ENCODE measurements around the gene CCR7. TPM values are rescaled to one million over a fixed set of nuclear protein-coding genes. Genes with fewer than 3 reads are reported as not detected.

CCR7 gene
- total and polyA plus RNA-seq, 2 of the 13 experiments (the other 11 are each of a cell fraction or from before 2014, with no cell fraction given): 0.04 to 0.53 TPM

DNA sequence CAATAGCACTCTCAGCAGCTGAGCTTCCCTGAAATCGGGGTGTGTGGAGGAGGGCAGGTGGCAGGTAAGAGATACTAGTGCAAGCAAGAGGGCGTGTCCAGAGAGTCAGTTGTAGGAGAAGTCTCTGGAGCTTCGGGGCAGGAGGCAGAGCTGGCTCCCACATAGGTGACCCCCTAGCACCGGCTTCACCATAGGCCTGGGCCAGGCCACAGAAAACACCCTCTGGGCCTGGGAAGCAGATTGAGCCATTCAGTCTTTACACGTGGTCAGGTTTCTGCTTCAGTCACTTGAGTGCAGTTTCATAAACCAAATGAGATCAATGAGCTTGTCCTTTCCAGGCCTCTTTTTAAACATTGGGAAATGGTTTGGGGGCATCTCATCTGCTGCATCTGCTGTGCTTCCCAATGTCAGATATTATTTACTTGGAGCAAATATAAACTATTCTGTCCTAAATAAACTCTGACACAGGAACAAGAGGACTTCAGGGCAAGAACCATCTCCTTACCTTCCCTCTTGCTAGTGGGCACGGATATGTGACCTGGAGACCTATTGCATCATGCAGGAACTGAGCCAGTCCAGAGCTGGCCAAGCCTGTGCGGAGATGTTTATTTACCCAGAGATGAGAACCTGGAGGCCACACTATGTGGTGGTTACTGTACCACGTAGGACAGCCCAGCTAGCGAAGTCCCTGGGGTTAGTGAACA is 16.1 kb downstream of the CCR7 start (continued):
- TF ChIP-seq, protein P1, sequence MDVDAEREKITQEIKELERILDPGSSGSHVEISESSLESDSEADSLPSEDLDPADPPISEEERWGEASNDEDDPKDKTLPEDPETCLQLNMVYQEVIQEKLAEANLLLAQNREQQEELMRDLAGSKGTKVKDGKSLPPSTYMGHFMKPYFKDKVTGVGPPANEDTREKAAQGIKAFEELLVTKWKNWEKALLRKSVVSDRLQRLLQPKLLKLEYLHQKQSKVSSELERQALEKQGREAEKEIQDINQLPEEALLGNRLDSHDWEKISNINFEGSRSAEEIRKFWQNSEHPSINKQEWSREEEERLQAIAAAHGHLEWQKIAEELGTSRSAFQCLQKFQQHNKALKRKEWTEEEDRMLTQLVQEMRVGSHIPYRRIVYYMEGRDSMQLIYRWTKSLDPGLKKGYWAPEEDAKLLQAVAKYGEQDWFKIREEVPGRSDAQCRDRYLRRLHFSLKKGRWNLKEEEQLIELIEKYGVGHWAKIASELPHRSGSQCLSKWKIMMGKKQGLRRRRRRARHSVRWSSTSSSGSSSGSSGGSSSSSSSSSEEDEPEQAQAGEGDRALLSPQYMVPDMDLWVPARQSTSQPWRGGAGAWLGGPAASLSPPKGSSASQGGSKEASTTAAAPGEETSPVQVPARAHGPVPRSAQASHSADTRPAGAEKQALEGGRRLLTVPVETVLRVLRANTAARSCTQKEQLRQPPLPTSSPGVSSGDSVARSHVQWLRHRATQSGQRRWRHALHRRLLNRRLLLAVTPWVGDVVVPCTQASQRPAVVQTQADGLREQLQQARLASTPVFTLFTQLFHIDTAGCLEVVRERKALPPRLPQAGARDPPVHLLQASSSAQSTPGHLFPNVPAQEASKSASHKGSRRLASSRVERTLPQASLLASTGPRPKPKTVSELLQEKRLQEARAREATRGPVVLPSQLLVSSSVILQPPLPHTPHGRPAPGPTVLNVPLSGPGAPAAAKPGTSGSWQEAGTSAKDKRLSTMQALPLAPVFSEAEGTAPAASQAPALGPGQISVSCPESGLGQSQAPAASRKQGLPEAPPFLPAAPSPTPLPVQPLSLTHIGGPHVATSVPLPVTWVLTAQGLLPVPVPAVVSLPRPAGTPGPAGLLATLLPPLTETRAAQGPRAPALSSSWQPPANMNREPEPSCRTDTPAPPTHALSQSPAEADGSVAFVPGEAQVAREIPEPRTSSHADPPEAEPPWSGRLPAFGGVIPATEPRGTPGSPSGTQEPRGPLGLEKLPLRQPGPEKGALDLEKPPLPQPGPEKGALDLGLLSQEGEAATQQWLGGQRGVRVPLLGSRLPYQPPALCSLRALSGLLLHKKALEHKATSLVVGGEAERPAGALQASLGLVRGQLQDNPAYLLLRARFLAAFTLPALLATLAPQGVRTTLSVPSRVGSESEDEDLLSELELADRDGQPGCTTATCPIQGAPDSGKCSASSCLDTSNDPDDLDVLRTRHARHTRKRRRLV (CRISPR knock-in tag; IDR thresholded peaks at IDR 0.05): 0 out of 2 replicates have a peak, but pooled peaks have one; percentile 36
- TF ChIP-seq JARID2 (CRISPR knock-in tag; IDR thresholded peaks at IDR 0.05; ENCODE audit: insufficient replicate concordance): no peak
- no peak for TF ChIP-seq REXO4 (CRISPR knock-in tag; IDR thresholded peaks at IDR 0.05; ENCODE audit: borderline replicate concordance)
- no peak; the same call in 1 of the 2 replicates for TF ChIP-seq ZNF547 (CRISPR knock-in tag; IDR thresholded peaks at IDR 0.05)
- no peak; the same call in 1 of the 2 replicates for TF ChIP-seq RFX3 (CRISPR knock-in tag; IDR thresholded peaks at IDR 0.05)
- peak; percentile 71; the same call in 1 of the 2 replicates for TF ChIP-seq KDM5B (CRISPR knock-in tag; IDR thresholded peaks at IDR 0.05; ENCODE audit: borderline replicate concordance)
- TF ChIP-seq ZNF326 (CRISPR knock-in tag; IDR thresholded peaks at IDR 0.05; ENCODE audit: borderline replicate concordance): no peak
- TF ChIP-seq MIER3 (CRISPR knock-in tag; IDR thresholded peaks at IDR 0.05; ENCODE audit: borderline replicate concordance): peak; percentile 98
- TF ChIP-seq ZNF879 (CRISPR knock-in tag; IDR thresholded peaks at IDR 0.05): no peak
- TF ChIP-seq NONO (IDR thresholded peaks at IDR 0.05): no peak
- TF ChIP-seq NONO (CRISPR knock-in tag; conservative IDR thresholded peaks at IDR 0.05): peak; percentile 94
- no peak for TF ChIP-seq KDM5A (IDR thresholded peaks at IDR 0.05; ENCODE audit: borderline replicate concordance, low read length)
- TF ChIP-seq ZNF484 (CRISPR knock-in tag; IDR thresholded peaks at IDR 0.05; ENCODE audit: borderline replicate concordance, low read depth): no peak
- TF ChIP-seq, protein P2, sequence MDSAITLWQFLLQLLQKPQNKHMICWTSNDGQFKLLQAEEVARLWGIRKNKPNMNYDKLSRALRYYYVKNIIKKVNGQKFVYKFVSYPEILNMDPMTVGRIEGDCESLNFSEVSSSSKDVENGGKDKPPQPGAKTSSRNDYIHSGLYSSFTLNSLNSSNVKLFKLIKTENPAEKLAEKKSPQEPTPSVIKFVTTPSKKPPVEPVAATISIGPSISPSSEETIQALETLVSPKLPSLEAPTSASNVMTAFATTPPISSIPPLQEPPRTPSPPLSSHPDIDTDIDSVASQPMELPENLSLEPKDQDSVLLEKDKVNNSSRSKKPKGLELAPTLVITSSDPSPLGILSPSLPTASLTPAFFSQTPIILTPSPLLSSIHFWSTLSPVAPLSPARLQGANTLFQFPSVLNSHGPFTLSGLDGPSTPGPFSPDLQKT (CRISPR knock-in tag; IDR thresholded peaks at IDR 0.05; ENCODE audit: borderline replicate concordance): no peak
- TF ChIP-seq ZFP62 (CRISPR knock-in tag; IDR thresholded peaks at IDR 0.05): no peak
- TF ChIP-seq KAT8 (CRISPR knock-in tag; IDR thresholded peaks at IDR 0.05): peak; percentile 94
- TF ChIP-seq, protein P3, sequence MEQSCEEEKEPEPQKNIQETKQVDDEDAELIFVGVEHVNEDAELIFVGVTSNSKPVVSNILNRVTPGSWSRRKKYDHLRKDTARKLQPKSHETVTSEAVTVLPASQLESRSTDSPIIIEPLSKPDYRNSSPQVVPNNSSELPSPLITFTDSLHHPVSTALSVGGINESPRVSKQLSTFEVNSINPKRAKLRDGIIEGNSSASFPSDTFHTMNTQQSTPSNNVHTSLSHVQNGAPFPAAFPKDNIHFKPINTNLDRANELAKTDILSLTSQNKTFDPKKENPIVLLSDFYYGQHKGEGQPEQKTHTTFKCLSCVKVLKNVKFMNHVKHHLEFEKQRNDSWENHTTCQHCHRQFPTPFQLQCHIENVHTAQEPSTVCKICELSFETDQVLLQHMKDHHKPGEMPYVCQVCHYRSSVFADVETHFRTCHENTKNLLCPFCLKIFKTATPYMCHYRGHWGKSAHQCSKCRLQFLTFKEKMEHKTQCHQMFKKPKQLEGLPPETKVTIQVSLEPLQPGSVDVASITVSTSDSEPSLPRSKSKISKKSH (CRISPR knock-in tag; IDR thresholded peaks at IDR 0.05; ENCODE audit: borderline replicate concordance): no peak; the same call in none of the 2 replicates
- no peak for TF ChIP-seq ZNF839 (CRISPR knock-in tag; IDR thresholded peaks at IDR 0.05; ENCODE audit: borderline replicate concordance)
- TF ChIP-seq SUZ12 (IDR thresholded peaks at IDR 0.05; ENCODE audit: low read depth, low read length): no peak
- no peak for TF ChIP-seq ZNF615 (CRISPR knock-in tag; IDR thresholded peaks at IDR 0.05; ENCODE audit: borderline replicate concordance)
- TF ChIP-seq, protein P4, sequence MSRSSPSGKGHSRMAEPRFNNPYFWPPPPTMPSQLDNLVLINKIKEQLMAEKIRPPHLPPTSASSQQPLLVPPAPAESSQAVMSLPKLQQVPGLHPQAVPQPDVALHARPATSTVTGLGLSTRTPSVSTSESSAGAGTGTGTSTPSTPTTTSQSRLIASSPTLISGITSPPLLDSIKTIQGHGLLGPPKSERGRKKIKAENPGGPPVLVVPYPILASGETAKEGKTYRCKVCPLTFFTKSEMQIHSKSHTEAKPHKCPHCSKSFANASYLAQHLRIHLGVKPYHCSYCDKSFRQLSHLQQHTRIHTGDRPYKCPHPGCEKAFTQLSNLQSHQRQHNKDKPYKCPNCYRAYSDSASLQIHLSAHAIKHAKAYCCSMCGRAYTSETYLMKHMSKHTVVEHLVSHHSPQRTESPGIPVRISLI (CRISPR knock-in tag; IDR thresholded peaks at IDR 0.05; ENCODE audit: borderline replicate concordance): peak; percentile 68
